Measurements from ENCODE around the gene GMFB. TPM values are rescaled to one million over a fixed set of nuclear protein-coding genes. Genes with fewer than 3 reads are reported as not detected.

GMFB gene
- total RNA-seq, 1 experiment from 2014 or later: 53.8 TPM

- Histone ChIP-seq H2AFZ (ENCODE audit: low read depth, low read length, poor library complexity, severe bottlenecking) (no peak overlapping the region), H3K9me3 (ENCODE audit: control insufficient read depth in 1 of 2, insufficient read depth in 1 of 2, low read depth in 1 of 2, low read length in 2 of 2) (peaks cover 0 to 6% of the 10 kb centered on the region in 2 experiments; a peak in 2 of 4 replicates), H3K79me2 (ENCODE audit: insufficient read depth, low read length) (no peaks in the 10 kb centered on the region), H3K9me2 (ENCODE audit: insufficient read depth) (no peaks in the 10 kb centered on the region), H3K9ac (ENCODE audit: low read length) (no peak overlapping the region), H3K27ac (ENCODE audit: low read depth, low read length) (no peak overlapping the region), H3K36me3 (ENCODE audit: control insufficient read depth in 1 of 2, insufficient read depth in 2 of 2, low read length in 2 of 2) (no peaks in the 10 kb centered on the region), H4K20me1 (ENCODE audit: insufficient read depth) (no peaks in the 10 kb centered on the region), H3K4me3 (replicated peaks in 1 of 2; ENCODE audit: low read depth in 1 of 2, low read length in 2 of 2) (no peak overlapping the region), H3K4me1 (ENCODE audit: control insufficient read depth in 1 of 2, insufficient read depth in 2 of 2, low read length in 2 of 2) (peaks cover 0 to 6% of the 10 kb centered on the region in 2 experiments; a peak in 1 of 4 replicates), H3K4me2 (ENCODE audit: low read length) (no peak overlapping the region), H3K27me3 (ENCODE audit: insufficient read depth, low read length) (no peaks in the 10 kb centered on the region)
- no TSS peak for BruUV-seq (replicated peaks)
- no peak for DNase-seq (ENCODE audit: low read depth, low spot score)
- ChIA-PET POLR2A (no interaction called here), RAD21 (ENCODE audit: low non-redundant PET in 1 of 2, low total read pairs in 2 of 2, uncharacterized antibody in 2 of 2, unreplicated experiment in 2 of 2) (no interaction called here), CTCF (no interaction called here)
- TF ChIP-seq, protein P1, sequence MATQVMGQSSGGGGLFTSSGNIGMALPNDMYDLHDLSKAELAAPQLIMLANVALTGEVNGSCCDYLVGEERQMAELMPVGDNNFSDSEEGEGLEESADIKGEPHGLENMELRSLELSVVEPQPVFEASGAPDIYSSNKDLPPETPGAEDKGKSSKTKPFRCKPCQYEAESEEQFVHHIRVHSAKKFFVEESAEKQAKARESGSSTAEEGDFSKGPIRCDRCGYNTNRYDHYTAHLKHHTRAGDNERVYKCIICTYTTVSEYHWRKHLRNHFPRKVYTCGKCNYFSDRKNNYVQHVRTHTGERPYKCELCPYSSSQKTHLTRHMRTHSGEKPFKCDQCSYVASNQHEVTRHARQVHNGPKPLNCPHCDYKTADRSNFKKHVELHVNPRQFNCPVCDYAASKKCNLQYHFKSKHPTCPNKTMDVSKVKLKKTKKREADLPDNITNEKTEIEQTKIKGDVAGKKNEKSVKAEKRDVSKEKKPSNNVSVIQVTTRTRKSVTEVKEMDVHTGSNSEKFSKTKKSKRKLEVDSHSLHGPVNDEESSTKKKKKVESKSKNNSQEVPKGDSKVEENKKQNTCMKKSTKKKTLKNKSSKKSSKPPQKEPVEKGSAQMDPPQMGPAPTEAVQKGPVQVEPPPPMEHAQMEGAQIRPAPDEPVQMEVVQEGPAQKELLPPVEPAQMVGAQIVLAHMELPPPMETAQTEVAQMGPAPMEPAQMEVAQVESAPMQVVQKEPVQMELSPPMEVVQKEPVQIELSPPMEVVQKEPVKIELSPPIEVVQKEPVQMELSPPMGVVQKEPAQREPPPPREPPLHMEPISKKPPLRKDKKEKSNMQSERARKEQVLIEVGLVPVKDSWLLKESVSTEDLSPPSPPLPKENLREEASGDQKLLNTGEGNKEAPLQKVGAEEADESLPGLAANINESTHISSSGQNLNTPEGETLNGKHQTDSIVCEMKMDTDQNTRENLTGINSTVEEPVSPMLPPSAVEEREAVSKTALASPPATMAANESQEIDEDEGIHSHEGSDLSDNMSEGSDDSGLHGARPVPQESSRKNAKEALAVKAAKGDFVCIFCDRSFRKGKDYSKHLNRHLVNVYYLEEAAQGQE (IDR thresholded peaks at IDR 0.05; ENCODE audit: low read depth): no peak
- no peak for TF ChIP-seq ATF3 (IDR thresholded peaks at IDR 0.05)
- ATAC-seq: no peak
- intact Hi-C loops (cut with micrococcal nuclease): no loop called here
Measured at GRCh38 chr14:54467280-54467679, 21.5 kb downstream of the GMFB start.

GRCh38 chr14:54465654-54466053 lies 23.1 kb downstream of the GMFB start:
- POLR2A ChIA-PET: no interaction called here
- Histone ChIP-seq H3K9me3 (ENCODE audit: control insufficient read depth in 1 of 2, insufficient read depth in 1 of 2, low read depth in 1 of 2, low read length in 2 of 2) (peaks cover 0 to 6% of the 10 kb centered on the region in 2 experiments; a peak in 2 of 4 replicates), H3K4me3 (replicated peaks in 1 of 2; ENCODE audit: low read depth in 1 of 2, low read length in 2 of 2) (no peak overlapping the region), H4K20me1 (ENCODE audit: insufficient read depth) (no peaks in the 10 kb centered on the region), H3K4me1 (ENCODE audit: control insufficient read depth in 1 of 2, insufficient read depth in 2 of 2, low read length in 2 of 2) (peaks cover 0 to under 1% of the 10 kb centered on the region in 2 experiments; a peak in 1 of 4 replicates), H3K27me3 (ENCODE audit: insufficient read depth, low read length) (no peaks in the 10 kb centered on the region), H2AFZ (ENCODE audit: low read depth, low read length, poor library complexity, severe bottlenecking) (no peak overlapping the region), H3K9me2 (ENCODE audit: insufficient read depth) (no peaks in the 10 kb centered on the region), H3K4me2 (ENCODE audit: low read length) (no peak overlapping the region), H3K79me2 (ENCODE audit: insufficient read depth, low read length) (no peaks in the 10 kb centered on the region), H3K27ac (ENCODE audit: low read depth, low read length) (no peak overlapping the region), H3K9ac (ENCODE audit: low read length) (no peak overlapping the region), H3K36me3 (ENCODE audit: control insufficient read depth in 1 of 2, insufficient read depth in 2 of 2, low read length in 2 of 2) (no peaks in the 10 kb centered on the region)
- no TSS peak for BruUV-seq (replicated peaks)
- intact Hi-C loops (cut with micrococcal nuclease): no loop called here
- DNase-seq (ENCODE audit: low read depth, low spot score) (no peak), ATAC-seq (no peak)
- CTCF ChIA-PET: no interaction called here
- RAD21 ChIA-PET (ENCODE audit: low non-redundant PET in 1 of 2, low total read pairs in 2 of 2, uncharacterized antibody in 2 of 2, unreplicated experiment in 2 of 2): no interaction called here
- no peak for TF ChIP-seq SRF (IDR thresholded peaks at IDR 0.05; ENCODE audit: low read depth)
